Adipocyte (in vitro differentiated cells): ENCODE measurements around the gene UNC13A.

Experiments
- DNase-seq: peaks from one replicate; pipeline ENCODE4 v3.0.0-alpha.2; 2015; ENCODE audit warnings: low read depth
- H3K27me3 ChIP-seq: replicated peaks from 2 replicates; pipeline ENCODE4 v1.7.0; 2013; ENCODE audit warnings: mild to moderate bottlenecking, low read length, moderate library complexity; ENCODE audit not compliant: control insufficient read depth, insufficient read depth
- H3K36me3 ChIP-seq: 2 replicates; pipeline ENCODE4 v1.7.0; 2013; ENCODE audit warnings: low read length, mild to moderate bottlenecking, moderate library complexity; ENCODE audit not compliant: control insufficient read depth, insufficient read depth, severe bottlenecking
- H3K4me1 ChIP-seq: 2 replicates; pipeline ENCODE4 v1.7.0; 2013; ENCODE audit warnings: mild to moderate bottlenecking, low read length, moderate library complexity; ENCODE audit not compliant: control insufficient read depth, insufficient read depth
- H3K4me3 ChIP-seq: 2 replicates; pipeline ENCODE4 v1.7.0; 2013; ENCODE audit warnings: mild to moderate bottlenecking, low read length, moderate library complexity
- H3K9ac ChIP-seq: 2 replicates; pipeline ENCODE4 v1.7.0; 2013; ENCODE audit warnings: mild to moderate bottlenecking, low read length, moderate library complexity
- H3K9me3 ChIP-seq: 2 replicates; pipeline ENCODE4 v1.7.0; 2013; ENCODE audit warnings: mild to moderate bottlenecking, low read length, moderate library complexity; ENCODE audit not compliant: control insufficient read depth

UNC13A gene

GRCh38 chr19:17642656-17643055 is 45.5 kb downstream of the UNC13A start:
- Histone ChIP-seq H3K4me1 (no peaks in the 10 kb centered on the region), H3K36me3 (no peaks in the 10 kb centered on the region), H3K9ac (no peak overlapping the region), H3K27me3 (peaks cover 45% of the 10 kb centered on the region), H3K4me3 (no peak overlapping the region), H3K9me3 (no peaks in the 10 kb centered on the region)
- no peak for DNase-seq

- peaks cover 42% of the 10 kb centered on the region for H3K27me3 ChIP-seq
- no peaks in the 10 kb centered on the region for H3K36me3 ChIP-seq
- no peaks in the 10 kb centered on the region for H3K4me1 ChIP-seq
- H3K4me3 ChIP-seq, result no peak overlapping the region
- DNase-seq, result no peak
- no peak overlapping the region for H3K9ac ChIP-seq
- no peaks in the 10 kb centered on the region for H3K9me3 ChIP-seq
These were observed 46.3 kb downstream of the UNC13A start for GRCh38 chr19:17641846-17642245.

GRCh38 chr19:17641181-17641580 is 47.0 kb downstream of the UNC13A start:
- Histone ChIP-seq H3K9ac (no peak overlapping the region), H3K27me3 (peaks cover 36% of the 10 kb centered on the region), H3K4me1 (no peaks in the 10 kb centered on the region), H3K36me3 (no peaks in the 10 kb centered on the region), H3K9me3 (no peaks in the 10 kb centered on the region), H3K4me3 (no peak overlapping the region)
- DNase-seq, result no peak

- Histone ChIP-seq H3K9ac (no peak overlapping the region), H3K36me3 (no peaks in the 10 kb centered on the region), H3K27me3 (peaks cover 24% of the 10 kb centered on the region), H3K4me3 (no peak overlapping the region), H3K4me1 (no peaks in the 10 kb centered on the region), H3K9me3 (peaks cover 13% of the 10 kb centered on the region)
- DNase-seq, result no peak
These were observed 54.5 kb downstream of the UNC13A start for GRCh38 chr19:17633700-17634099.

GRCh38 chr19:17632577-17632976 is 55.6 kb downstream of the UNC13A start:
- Histone ChIP-seq H3K4me1 (no peaks in the 10 kb centered on the region), H3K36me3 (no peaks in the 10 kb centered on the region), H3K4me3 (no peak overlapping the region), H3K27me3 (peaks cover 32% of the 10 kb centered on the region), H3K9ac (no peak overlapping the region), H3K9me3 (peaks cover 13% of the 10 kb centered on the region)
- no peak for DNase-seq

- H3K36me3 ChIP-seq, result no peaks in the 10 kb centered on the region
- no peaks in the 10 kb centered on the region for H3K4me1 ChIP-seq
- DNase-seq, result no peak
- no peak overlapping the region for H3K4me3 ChIP-seq
- no peak overlapping the region for H3K9ac ChIP-seq
- H3K9me3 ChIP-seq, result peaks cover 13% of the 10 kb centered on the region
- peaks cover 38% of the 10 kb centered on the region for H3K27me3 ChIP-seq
These were observed 58.4 kb downstream of the UNC13A start for GRCh38 chr19:17629760-17630159.

GRCh38 chr19:17627921-17628320 is 60.2 kb downstream of the UNC13A start:
- H3K4me3 ChIP-seq, result no peak overlapping the region
- DNase-seq, result no peak
- no peak overlapping the region for H3K9ac ChIP-seq
- H3K4me1 ChIP-seq, result no peaks in the 10 kb centered on the region
- H3K9me3 ChIP-seq, result peaks cover 13% of the 10 kb centered on the region
- H3K36me3 ChIP-seq, result no peaks in the 10 kb centered on the region
- H3K27me3 ChIP-seq, result peaks cover 32% of the 10 kb centered on the region

GRCh38 chr19:17627161-17627560 is 61.0 kb downstream of the UNC13A start:
- peaks cover 15% of the 10 kb centered on the region for H3K9me3 ChIP-seq
- DNase-seq, result no peak
- H3K36me3 ChIP-seq, result no peaks in the 10 kb centered on the region
- no peak overlapping the region for H3K4me3 ChIP-seq
- H3K4me1 ChIP-seq, result no peaks in the 10 kb centered on the region
- H3K27me3 ChIP-seq, result peaks cover 32% of the 10 kb centered on the region
- no peak overlapping the region for H3K9ac ChIP-seq

GRCh38 chr19:17626456-17627015 is 61.6 kb downstream of the UNC13A start:
- Histone ChIP-seq H3K9ac (no peak overlapping the region), H3K27me3 (peaks cover 34% of the 10 kb centered on the region), H3K9me3 (peaks cover 21% of the 10 kb centered on the region), H3K4me3 (no peak overlapping the region), H3K36me3 (no peaks in the 10 kb centered on the region), H3K4me1 (no peaks in the 10 kb centered on the region)
- no peak for DNase-seq

- Histone ChIP-seq H3K27me3 (peaks cover 39% of the 10 kb centered on the region), H3K9ac (no peak overlapping the region), H3K9me3 (peaks cover 27% of the 10 kb centered on the region), H3K36me3 (no peaks in the 10 kb centered on the region), H3K4me3 (no peak overlapping the region), H3K4me1 (no peaks in the 10 kb centered on the region)
- no peak for DNase-seq
These were observed 62.2 kb downstream of the UNC13A start for GRCh38 chr19:17625980-17626379.

GRCh38 chr19:17625043-17625442 is 63.1 kb downstream of the UNC13A start:
- H3K9me3 ChIP-seq, result peaks cover 24% of the 10 kb centered on the region
- H3K27me3 ChIP-seq, result peaks cover 33% of the 10 kb centered on the region
- H3K9ac ChIP-seq, result no peak overlapping the region
- H3K4me1 ChIP-seq, result no peaks in the 10 kb centered on the region
- DNase-seq, result no peak
- H3K4me3 ChIP-seq, result no peak overlapping the region
- H3K36me3 ChIP-seq, result no peaks in the 10 kb centered on the region

GRCh38 chr19:17624314-17624991 is 63.7 kb downstream of the UNC13A start:
- Histone ChIP-seq H3K9ac (no peak overlapping the region), H3K4me1 (no peaks in the 10 kb centered on the region), H3K36me3 (no peaks in the 10 kb centered on the region), H3K4me3 (no peak overlapping the region), H3K9me3 (peaks cover 18% of the 10 kb centered on the region), H3K27me3 (peaks cover 32% of the 10 kb centered on the region)
- DNase-seq, result no peak
